Measurements from ENCODE around the gene GRID1. TPM values are rescaled to one million over a fixed set of nuclear protein-coding genes. Genes with fewer than 3 reads are reported as not detected.

The GRID1 gene
- total and polyA plus RNA-seq, 2 experiments from 2014 or later = not detected

DNA sequence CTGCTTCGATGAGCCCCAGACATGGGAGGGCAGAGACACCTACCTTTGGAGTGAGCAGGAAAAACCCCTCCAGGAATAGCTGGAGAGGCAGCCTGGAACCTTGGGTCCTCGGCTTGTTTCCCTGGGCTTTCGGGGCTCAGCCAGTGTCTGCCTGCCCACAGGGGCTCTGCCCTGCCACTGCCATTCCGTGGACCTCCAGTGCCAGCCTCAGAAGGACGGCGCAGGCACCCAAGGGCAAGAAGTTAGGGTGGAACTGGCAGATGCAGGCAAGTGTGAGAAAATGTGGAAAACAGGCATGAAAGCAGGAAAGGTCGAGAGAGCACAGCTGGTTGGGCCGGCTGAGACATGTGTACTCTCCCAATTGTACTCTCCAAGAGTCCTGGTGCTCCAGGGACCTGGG lies 281.5 kb downstream of the GRID1 start:
- H3F3A ChIP-seq (ENCODE audit: insufficient read depth) = no peaks in the 10 kb centered on the region
- H3K27me3 ChIP-seq (replicated peaks; ENCODE audit: insufficient read depth) = no peaks in the 10 kb centered on the region
- H3K27ac ChIP-seq = no peak overlapping the region
- in situ Hi-C loops (cut with MboI) = no loop called here
- H2AFZ ChIP-seq = no peak overlapping the region
- no peaks in the 10 kb centered on the region for H3K9me3 ChIP-seq (ENCODE audit: low read depth)
- WGBS, 2 experiments (ENCODE audit: low coverage in 1 of 2, low lambda C conversion rate in 2 of 2, missing lambda C conversion rate in 2 of 2) = 17% methylated on average over 8 of the region's 8 CpGs
- no peak overlapping the region for H3K4me2 ChIP-seq (ENCODE audit: unreplicated experiment)
- H3K79me2 ChIP-seq (ENCODE audit: insufficient read depth) = no peaks in the 10 kb centered on the region
- H4K20me1 ChIP-seq (ENCODE audit: insufficient read depth) = no peaks in the 10 kb centered on the region
- no peak for TF ChIP-seq EZH2phosphoT487 (IDR thresholded peaks at IDR 0.05; ENCODE audit: insufficient read depth, low read depth)
- TF ChIP-seq EZH2 (IDR thresholded peaks at IDR 0.05; ENCODE audit: insufficient read depth, poor library complexity, severe bottlenecking) = no peak
- DNase-seq = no peak
- H3K9ac ChIP-seq = no peak overlapping the region
- H3K4me3 ChIP-seq = no peak overlapping the region
- H3K9me2 ChIP-seq (ENCODE audit: insufficient read depth) = no peaks in the 10 kb centered on the region
- no peaks in the 10 kb centered on the region for H3K36me3 ChIP-seq (ENCODE audit: low read depth)
- H3K4me1 ChIP-seq (ENCODE audit: insufficient read depth) = no peaks in the 10 kb centered on the region

DNA sequence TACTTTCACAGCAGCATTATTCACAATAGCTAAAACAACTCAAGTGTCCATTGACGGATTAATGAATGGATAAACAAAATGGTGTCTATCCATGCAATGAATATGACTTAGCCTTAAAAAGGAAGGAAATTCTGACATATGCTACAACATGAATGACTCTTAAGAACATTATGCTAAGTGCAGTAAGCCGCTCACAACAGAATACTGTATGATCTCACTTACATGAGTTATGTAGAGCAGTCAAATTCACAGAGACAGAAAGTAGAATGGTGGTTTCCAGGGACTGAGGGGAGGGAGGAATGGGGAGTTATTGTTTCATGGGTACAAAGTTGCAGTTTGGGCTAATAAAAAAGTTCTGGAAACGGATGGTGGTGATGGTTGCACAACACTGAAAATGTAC lies 282.0 kb downstream of the GRID1 start:
- Histone ChIP-seq H3K36me3 (ENCODE audit: low read depth) (no peaks in the 10 kb centered on the region), H3K9me2 (ENCODE audit: insufficient read depth) (no peaks in the 10 kb centered on the region), H3K9ac (no peak overlapping the region), H3K79me2 (ENCODE audit: insufficient read depth) (no peaks in the 10 kb centered on the region), H3K9me3 (ENCODE audit: low read depth) (no peaks in the 10 kb centered on the region), H3K4me1 (ENCODE audit: insufficient read depth) (no peaks in the 10 kb centered on the region), H3K4me3 (no peak overlapping the region), H3K27ac (no peak overlapping the region), H2AFZ (no peak overlapping the region), H3F3A (ENCODE audit: insufficient read depth) (no peaks in the 10 kb centered on the region), H4K20me1 (ENCODE audit: insufficient read depth) (no peaks in the 10 kb centered on the region), H3K27me3 (replicated peaks; ENCODE audit: insufficient read depth) (no peaks in the 10 kb centered on the region), H3K4me2 (ENCODE audit: unreplicated experiment) (no peak overlapping the region)
- no peak for DNase-seq
- in situ Hi-C loops (cut with MboI) = no loop called here
- WGBS, 2 experiments (ENCODE audit: low coverage in 1 of 2, low lambda C conversion rate in 2 of 2, missing lambda C conversion rate in 2 of 2) = 30 to 31% methylated on average over 3 of the region's 3 CpGs
- TF ChIP-seq EZH2phosphoT487 (IDR thresholded peaks at IDR 0.05; ENCODE audit: insufficient read depth, low read depth) = no peak
- no peak for TF ChIP-seq EZH2 (IDR thresholded peaks at IDR 0.05; ENCODE audit: insufficient read depth, poor library complexity, severe bottlenecking)

DNA sequence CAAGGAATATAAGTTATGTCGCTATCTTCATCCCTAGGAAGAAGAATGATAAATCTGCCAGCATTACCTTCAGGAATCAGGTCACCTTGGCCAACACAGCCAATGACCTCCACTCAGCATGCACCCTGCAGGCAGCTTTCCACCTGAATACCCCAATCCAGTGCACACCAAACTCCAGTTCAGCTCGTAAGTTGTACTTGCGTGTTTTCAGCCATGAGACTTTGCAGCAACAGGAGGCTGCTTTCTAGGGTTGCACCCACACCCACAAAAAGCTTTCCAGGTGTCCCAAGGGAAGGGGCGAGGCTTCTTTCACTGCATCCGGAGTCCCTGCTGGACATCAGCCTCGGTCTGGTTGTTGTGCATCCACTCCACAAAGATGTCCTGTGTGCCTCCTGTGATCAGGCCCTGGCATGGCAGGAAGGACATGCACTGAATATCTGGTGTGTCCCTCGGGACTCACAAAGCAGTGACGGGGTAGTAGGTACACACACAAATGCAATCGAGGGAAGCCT lies 282.9 kb downstream of the GRID1 start:
- Histone ChIP-seq H3K36me3 (ENCODE audit: low read depth) (no peaks in the 10 kb centered on the region), H4K20me1 (ENCODE audit: insufficient read depth) (no peaks in the 10 kb centered on the region), H3K4me3 (no peak overlapping the region), H3K27ac (no peak overlapping the region), H3K9ac (no peak overlapping the region), H3F3A (ENCODE audit: insufficient read depth) (no peaks in the 10 kb centered on the region), H3K27me3 (replicated peaks; ENCODE audit: insufficient read depth) (no peaks in the 10 kb centered on the region), H2AFZ (no peak overlapping the region), H3K79me2 (ENCODE audit: insufficient read depth) (no peaks in the 10 kb centered on the region), H3K9me3 (ENCODE audit: low read depth) (no peaks in the 10 kb centered on the region), H3K4me2 (ENCODE audit: unreplicated experiment) (no peak overlapping the region), H3K4me1 (ENCODE audit: insufficient read depth) (no peaks in the 10 kb centered on the region), H3K9me2 (ENCODE audit: insufficient read depth) (no peaks in the 10 kb centered on the region)
- in situ Hi-C loops (cut with MboI) = no loop called here
- no peak for DNase-seq
- TF ChIP-seq EZH2 (IDR thresholded peaks at IDR 0.05; ENCODE audit: insufficient read depth, poor library complexity, severe bottlenecking) (no peak), EZH2phosphoT487 (IDR thresholded peaks at IDR 0.05; ENCODE audit: insufficient read depth, low read depth) (no peak)
- 29 to 31% methylated on average over 9 of the region's 9 CpGs for WGBS, 2 experiments (ENCODE audit: low coverage in 1 of 2, low lambda C conversion rate in 2 of 2, missing lambda C conversion rate in 2 of 2)

GRCh38 chr10:86083206-86083605 lies 283.4 kb downstream of the GRID1 start:
- Histone ChIP-seq H3K36me3 (ENCODE audit: low read depth) (no peaks in the 10 kb centered on the region), H3K4me1 (ENCODE audit: insufficient read depth) (no peaks in the 10 kb centered on the region), H3K79me2 (ENCODE audit: insufficient read depth) (no peaks in the 10 kb centered on the region), H3K27me3 (replicated peaks; ENCODE audit: insufficient read depth) (no peaks in the 10 kb centered on the region), H3K9me2 (ENCODE audit: insufficient read depth) (no peaks in the 10 kb centered on the region), H4K20me1 (ENCODE audit: insufficient read depth) (no peaks in the 10 kb centered on the region), H3K9me3 (ENCODE audit: low read depth) (no peaks in the 10 kb centered on the region), H3K4me3 (no peak overlapping the region), H3K9ac (no peak overlapping the region), H2AFZ (no peak overlapping the region), H3F3A (ENCODE audit: insufficient read depth) (no peaks in the 10 kb centered on the region), H3K27ac (no peak overlapping the region), H3K4me2 (ENCODE audit: unreplicated experiment) (no peak overlapping the region)
- in situ Hi-C loops (cut with MboI) = no loop called here
- DNase-seq = no peak
- no peak for TF ChIP-seq EZH2phosphoT487 (IDR thresholded peaks at IDR 0.05; ENCODE audit: insufficient read depth, low read depth)
- TF ChIP-seq EZH2 (IDR thresholded peaks at IDR 0.05; ENCODE audit: insufficient read depth, poor library complexity, severe bottlenecking) = no peak
- 51 to 55% methylated on average over 12 of the region's 12 CpGs for WGBS, 2 experiments (ENCODE audit: low coverage in 1 of 2, low lambda C conversion rate in 2 of 2, missing lambda C conversion rate in 2 of 2)

DNA sequence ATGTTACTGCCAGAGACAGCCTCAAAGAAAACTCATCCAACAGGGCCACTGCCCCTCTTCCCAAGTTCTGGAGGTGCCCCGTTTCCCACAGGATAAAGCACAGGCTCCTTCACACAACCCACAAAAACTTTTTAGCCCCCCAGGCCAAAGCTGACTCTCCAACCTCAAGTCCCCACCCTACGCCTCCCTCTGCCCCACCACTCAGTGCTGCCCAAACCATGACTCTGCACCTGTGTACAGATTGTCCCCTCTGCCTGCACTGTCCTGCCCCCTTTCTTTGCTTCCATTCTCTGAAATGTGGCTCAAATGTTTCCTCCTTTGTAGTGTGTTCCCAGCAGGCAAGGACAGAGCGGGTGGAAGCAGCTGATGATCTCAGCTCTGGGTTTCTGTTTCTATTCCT lies 284.0 kb downstream of the GRID1 start:
- no peak overlapping the region for H2AFZ ChIP-seq
- H3K27ac ChIP-seq = no peak overlapping the region
- no peaks in the 10 kb centered on the region for H3K36me3 ChIP-seq (ENCODE audit: low read depth)
- 23 to 33% methylated on average over 3 of the region's 3 CpGs for WGBS, 2 experiments (ENCODE audit: low coverage in 1 of 2, low lambda C conversion rate in 2 of 2, missing lambda C conversion rate in 2 of 2)
- no peak overlapping the region for H3K4me3 ChIP-seq
- in situ Hi-C loops (cut with MboI) = no loop called here
- H3K4me1 ChIP-seq (ENCODE audit: insufficient read depth) = no peaks in the 10 kb centered on the region
- H3F3A ChIP-seq (ENCODE audit: insufficient read depth) = no peaks in the 10 kb centered on the region
- H3K9me3 ChIP-seq (ENCODE audit: low read depth) = no peaks in the 10 kb centered on the region
- H3K79me2 ChIP-seq (ENCODE audit: insufficient read depth) = no peaks in the 10 kb centered on the region
- no peak for DNase-seq
- H3K27me3 ChIP-seq (replicated peaks; ENCODE audit: insufficient read depth) = no peaks in the 10 kb centered on the region
- TF ChIP-seq EZH2 (IDR thresholded peaks at IDR 0.05; ENCODE audit: insufficient read depth, poor library complexity, severe bottlenecking) = no peak
- TF ChIP-seq EZH2phosphoT487 (IDR thresholded peaks at IDR 0.05; ENCODE audit: insufficient read depth, low read depth) = no peak
- H3K9me2 ChIP-seq (ENCODE audit: insufficient read depth) = no peaks in the 10 kb centered on the region
- no peak overlapping the region for H3K4me2 ChIP-seq (ENCODE audit: unreplicated experiment)
- no peaks in the 10 kb centered on the region for H4K20me1 ChIP-seq (ENCODE audit: insufficient read depth)
- no peak overlapping the region for H3K9ac ChIP-seq
